GM18519 (cell line): ENCODE results near the gene ZNF438.

ENCODE experiments used
- ATAC-seq: cut with Tn5 transposase; IDR thresholded peaks from one replicate; pipeline ENCODE4 v1.9.1; 2021; ENCODE audit warnings: mild to moderate bottlenecking, moderate library complexity; ENCODE audit not compliant: unreplicated experiment, low FRiP score

ZNF438 gene

GRCh38 chr10:30861221-30861620 lies 170.4 kb downstream of the ZNF438 start:
- no peak for ATAC-seq

DNA sequence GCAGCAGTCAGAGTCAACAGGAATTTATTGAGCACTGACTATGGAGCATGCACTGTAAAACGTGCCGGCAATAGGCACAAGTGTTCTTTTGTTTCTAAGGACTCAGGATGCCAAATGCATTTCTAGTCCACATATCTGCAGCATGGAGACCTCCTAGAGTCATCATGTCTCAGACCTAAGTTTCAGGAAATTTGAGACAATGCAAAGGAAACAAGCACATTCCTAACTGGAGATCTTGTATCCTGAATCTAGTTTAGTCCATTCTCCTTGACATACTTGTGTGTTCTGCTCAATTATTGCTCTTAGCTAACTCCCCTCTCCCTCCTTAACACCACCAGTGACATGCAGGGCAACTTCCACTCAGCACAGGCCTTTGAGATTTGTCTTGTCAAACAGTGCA lies 173.2 kb downstream of the ZNF438 start:
- no peak for ATAC-seq

GRCh38 chr10:30857803-30858202 lies 173.9 kb downstream of the ZNF438 start:
- no peak for ATAC-seq

DNA sequence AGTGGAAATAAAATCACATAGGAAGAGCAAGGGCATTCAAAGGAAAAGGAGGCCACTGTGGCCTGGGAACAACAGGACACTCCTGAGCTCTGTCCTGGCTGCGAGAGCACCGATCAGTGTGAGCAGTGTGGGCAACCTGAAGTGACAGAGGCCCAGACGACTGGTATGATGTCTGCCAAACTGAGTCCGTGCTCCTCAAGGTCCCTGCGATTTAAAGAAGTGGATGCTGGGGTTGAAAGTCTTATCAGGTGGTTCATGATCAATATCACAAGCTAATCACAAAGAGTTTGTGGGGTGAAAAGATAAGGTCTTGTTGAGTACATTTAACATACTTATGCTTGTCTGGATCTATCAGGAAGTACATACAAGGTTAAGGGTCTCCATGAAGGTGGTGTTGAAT lies 176.5 kb downstream of the ZNF438 start:
- ATAC-seq: no peak

GRCh38 chr10:30854656-30855055 lies 177.0 kb downstream of the ZNF438 start:
- no peak for ATAC-seq

- ATAC-seq: no peak
These were observed 178.6 kb downstream of the ZNF438 start for GRCh38 chr10:30853066-30853465.

DNA sequence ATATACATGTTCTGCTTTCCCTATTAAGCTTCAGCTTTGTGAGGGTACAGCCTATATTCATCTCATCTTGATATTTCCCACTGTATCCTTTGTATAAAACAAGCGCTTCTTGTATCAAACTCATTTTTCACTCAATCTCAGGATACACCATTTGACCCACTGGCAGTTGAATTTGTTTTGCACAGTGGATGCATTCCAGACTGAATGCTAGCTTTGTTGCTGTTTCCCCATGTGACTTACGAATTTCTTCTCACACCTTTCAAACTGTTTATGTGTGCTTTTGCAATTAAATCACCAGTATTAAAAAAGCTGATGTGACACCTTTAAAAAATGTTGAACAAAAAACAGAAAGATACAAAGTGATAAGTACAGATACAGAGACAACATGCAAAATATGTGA lies 180.9 kb downstream of the ZNF438 start:
- ATAC-seq: no peak

DNA sequence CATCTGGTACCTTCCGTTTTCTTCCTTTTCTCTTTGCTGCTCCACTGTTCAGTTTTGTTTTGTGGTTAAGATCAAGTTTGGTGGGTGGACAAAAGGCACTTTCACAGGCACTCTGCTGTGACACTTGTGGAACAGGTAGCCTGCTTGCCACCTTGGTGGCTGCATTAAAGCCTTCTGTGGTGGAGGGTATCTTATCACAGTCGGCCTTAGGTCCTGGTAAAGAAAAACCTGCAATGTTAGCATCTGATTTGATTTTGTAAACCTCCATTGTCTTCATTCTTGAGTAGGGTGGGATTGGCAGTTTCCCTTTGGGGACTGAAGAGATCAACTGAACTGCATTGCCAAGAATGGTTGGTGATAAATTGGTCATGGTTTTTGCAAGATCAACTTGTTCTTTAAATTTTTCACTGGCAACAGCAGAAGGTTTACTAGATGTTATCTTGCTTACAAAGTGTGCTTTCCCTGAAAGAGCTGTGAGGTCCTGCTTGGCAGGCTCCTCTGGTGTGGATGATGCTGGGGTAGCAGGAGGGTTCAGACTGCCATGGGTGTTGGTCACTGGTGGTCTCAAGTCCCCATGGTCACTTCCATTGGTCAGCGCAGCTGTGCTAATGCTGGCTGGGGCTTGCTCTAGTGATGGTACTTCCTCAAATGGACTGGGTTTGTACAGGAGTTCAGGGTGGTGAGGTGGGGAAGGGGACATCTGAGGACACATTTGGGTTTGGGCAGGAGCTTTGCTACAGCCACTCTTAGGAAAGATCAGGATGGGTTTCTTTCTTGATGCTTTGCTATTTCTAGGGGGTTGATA lies 182.2 kb downstream of the ZNF438 start:
- no peak for ATAC-seq

GRCh38 chr10:30848396-30849032 lies 183.2 kb downstream of the ZNF438 start:
- no peak for ATAC-seq

- ATAC-seq: no peak
These were observed 184.0 kb downstream of the ZNF438 start for GRCh38 chr10:30847642-30848041.

DNA sequence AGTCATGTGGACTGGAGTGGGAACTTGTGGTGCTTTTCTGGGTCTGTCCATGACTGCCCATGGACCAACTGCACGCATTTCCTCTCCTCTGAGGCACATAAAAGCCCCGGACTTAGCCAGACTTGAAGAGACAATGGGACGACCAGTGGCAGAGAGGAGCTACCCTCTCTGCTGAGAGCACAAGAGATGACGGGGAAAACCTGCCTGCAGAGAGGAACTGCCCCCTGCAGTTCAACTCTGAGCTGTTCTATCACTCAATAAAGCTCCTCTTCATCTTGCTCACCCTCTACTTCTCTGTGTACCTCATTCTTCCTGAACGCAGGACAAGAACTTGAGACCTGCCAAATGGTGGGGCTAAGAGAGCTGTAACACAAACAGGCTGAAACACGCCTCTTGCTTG lies 184.5 kb downstream of the ZNF438 start:
- no peak for ATAC-seq

DNA sequence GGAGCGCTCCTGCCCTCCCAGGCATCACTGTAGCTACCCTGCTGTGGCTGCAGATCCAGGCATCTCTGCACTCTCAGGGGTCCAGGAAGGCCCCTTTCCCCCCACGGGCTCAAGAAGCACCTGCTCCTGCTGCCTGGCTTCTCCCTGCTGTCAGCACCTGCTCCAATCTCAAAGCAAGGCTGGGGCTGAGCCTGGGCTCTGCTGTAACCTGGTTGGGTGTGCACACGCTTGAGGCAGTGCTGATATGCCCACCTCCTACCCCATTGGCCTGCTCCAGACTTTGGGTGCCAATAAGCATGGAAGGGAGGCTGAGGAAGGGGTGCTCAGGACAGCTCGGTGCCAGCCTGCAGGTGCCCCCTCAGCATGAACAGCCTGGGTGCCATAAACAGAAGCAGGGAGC lies 185.0 kb downstream of the ZNF438 start:
- no peak for ATAC-seq

GRCh38 chr10:30842894-30843293 lies 188.8 kb downstream of the ZNF438 start:
- no peak for ATAC-seq

- no peak for ATAC-seq
These were observed 189.5 kb downstream of the ZNF438 start for GRCh38 chr10:30842185-30842584.

DNA sequence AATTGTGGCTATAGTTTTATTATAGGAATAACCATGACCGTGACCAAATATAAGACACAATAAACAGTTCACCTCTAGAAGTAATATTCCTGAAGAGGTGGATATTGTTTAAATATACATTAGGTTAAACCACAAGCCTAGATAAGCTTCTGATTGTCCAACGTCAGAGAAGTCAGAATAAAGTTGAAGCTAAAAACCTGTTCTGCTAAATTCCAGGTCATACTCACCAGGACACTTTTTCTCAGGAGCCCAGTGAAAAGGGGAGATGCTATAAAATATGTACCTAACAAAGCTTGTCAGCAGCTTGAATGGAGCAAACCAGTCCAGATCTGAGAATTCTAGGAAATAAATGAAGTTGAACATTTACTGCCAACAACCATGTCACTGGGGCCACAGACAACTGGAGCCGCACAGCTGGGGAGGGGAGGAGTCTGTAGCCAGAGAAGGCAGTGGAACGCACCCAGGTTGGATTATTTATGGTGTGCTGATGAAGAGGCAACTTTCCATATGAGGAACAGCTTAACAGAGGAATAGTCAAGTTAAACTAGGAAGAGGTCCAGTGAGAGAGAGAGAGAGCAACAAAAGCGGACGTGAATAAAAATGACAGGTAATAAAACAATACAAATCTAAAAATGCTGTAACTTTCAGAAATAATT lies 191.1 kb downstream of the ZNF438 start:
- no peak for ATAC-seq

- no peak for ATAC-seq
These were observed 192.0 kb downstream of the ZNF438 start for GRCh38 chr10:30839652-30840051.

DNA sequence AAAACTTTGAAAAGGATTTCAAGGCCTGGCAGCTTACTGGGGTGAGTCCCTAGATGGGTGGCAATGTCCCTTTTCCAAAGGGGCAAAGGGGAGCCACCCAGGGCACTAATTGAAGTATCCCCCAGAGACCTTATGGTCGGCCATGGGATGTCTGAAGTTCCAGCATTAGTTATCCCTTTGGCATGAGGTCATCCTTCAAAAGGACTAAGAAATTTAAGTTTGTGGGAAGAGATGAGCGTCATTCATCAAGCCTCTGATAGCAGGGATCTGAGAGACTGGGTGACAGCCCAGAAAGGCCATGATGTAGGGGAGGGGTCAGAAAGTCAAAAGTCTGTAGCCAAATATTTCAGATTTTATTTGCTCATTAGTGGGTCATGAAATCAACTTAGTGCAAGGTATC lies 195.3 kb downstream of the ZNF438 start:
- no peak for ATAC-seq

- ATAC-seq: no peak
These were observed 196.5 kb downstream of the ZNF438 start for GRCh38 chr10:30835146-30835545.

- ATAC-seq: no peak
These were observed 197.0 kb downstream of the ZNF438 start for GRCh38 chr10:30834651-30835050.

DNA sequence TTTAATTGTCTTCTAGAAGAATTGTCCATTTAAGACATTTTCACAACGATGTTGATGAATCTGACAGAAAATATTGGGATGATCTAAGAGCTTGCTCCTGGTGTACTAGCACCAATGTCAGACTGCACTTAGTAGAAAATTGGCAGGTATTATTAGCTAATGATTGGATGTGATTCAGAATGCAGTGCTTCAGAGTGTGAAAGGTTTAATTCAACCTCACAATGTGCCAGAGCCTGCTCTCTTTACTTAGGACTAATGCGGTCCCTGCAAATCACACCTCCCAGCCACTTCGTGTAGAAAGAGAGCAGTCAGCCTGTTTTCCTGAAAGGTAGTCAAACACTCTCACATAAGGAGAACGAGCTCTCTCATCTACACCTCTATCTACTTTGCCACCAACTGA lies 197.5 kb downstream of the ZNF438 start:
- no peak for ATAC-seq

DNA sequence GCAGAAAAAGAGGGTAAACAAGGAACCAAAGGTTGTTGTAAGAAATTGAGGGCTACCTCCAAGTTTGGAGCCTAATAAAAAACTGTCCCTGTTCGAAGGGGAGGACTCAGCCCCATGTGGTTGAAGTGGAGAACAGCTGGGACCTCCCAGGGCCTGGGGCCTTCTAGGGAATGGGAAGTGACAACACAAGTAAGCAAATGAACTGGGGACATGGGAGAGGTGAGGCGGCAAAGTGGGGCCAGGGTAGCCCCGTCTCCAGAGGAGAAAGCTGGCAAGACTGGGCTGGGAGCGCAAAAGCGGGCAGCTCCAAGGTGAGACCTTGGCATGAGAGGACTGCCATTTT lies 198.1 kb downstream of the ZNF438 start:
- no peak for ATAC-seq
